Prostate gland (tissue), 2 donors: Measurements from ENCODE around the gene SLC17A2.

Source experiments
- POLR2A ChIP-seq: fragments of 450-650 bp; IDR thresholded peaks from one replicate; pipeline ENCODE4 v1.6.1; 2016; ENCODE audit warnings: antibody characterized with exemption, mild to moderate bottlenecking
- POLR2AphosphoS5 ChIP-seq: sonication (generic); formaldehyde crosslinking; IDR thresholded peaks from one replicate; pipeline ENCODE4 v1.6.1; 2017; ENCODE audit warnings: antibody characterized with exemption
- TF ChIP-seq, protein P1 (sequence below), 4 experiments: fragments of 200-600 bp in 2 of 4; fragments of 450-650 bp in 2 of 4; sonication (generic) in 2 of 4; IDR thresholded peaks; 1 replicate in 3 of 4; 2 replicates in 1 of 4; pipeline ENCODE4 v1.5.1; 2016 to 2019; ENCODE audit warnings: antibody characterized with exemption in 4 of 4, mild to moderate bottlenecking in 2 of 4, moderate library complexity in 2 of 4

DNA sequence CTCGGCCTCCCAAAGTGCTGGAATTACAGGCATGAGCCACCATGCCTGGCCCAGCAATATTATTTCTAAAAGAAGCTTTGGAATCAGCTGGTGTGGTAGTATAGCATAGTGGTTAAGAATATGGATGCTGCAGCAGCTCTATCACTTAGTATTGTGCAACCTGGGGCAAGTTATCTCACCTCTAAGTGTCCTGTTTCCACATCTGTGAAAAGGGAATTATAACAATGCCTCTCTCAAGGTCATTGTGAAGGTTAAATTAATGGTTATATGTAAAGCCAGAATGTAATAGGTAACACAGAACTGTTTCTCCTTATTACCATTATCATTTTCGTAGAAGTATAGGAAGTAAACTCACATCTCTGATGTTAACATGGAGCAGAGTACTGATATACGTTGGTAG, 14.2 kb downstream of the SLC17A2 start:
- TF ChIP-seq, protein P1, sequence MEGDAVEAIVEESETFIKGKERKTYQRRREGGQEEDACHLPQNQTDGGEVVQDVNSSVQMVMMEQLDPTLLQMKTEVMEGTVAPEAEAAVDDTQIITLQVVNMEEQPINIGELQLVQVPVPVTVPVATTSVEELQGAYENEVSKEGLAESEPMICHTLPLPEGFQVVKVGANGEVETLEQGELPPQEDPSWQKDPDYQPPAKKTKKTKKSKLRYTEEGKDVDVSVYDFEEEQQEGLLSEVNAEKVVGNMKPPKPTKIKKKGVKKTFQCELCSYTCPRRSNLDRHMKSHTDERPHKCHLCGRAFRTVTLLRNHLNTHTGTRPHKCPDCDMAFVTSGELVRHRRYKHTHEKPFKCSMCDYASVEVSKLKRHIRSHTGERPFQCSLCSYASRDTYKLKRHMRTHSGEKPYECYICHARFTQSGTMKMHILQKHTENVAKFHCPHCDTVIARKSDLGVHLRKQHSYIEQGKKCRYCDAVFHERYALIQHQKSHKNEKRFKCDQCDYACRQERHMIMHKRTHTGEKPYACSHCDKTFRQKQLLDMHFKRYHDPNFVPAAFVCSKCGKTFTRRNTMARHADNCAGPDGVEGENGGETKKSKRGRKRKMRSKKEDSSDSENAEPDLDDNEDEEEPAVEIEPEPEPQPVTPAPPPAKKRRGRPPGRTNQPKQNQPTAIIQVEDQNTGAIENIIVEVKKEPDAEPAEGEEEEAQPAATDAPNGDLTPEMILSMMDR (IDR thresholded peaks at IDR 0.05), result no peak
- TF ChIP-seq POLR2A (no peak), POLR2AphosphoS5 (no peak)
